OCI-LY1 (cell line): Measurements from ENCODE around the gene LMO3.

Source experiments
- H2AFZ ChIP-seq: fragments of 200-600 bp; sonication (generic), shearing (Covaris generic); 2 replicates; pipeline ENCODE4 v1.6.0; 2014; ENCODE audit warnings: antibody characterized with exemption, mild to moderate bottlenecking, low read length
- H3F3A ChIP-seq: fragments of 200-600 bp; sonication (generic), shearing (Covaris generic); 2 replicates; pipeline ENCODE4 v1.6.0; 2014; ENCODE audit warnings: mild to moderate bottlenecking, antibody characterized with exemption, low read length, moderate library complexity; ENCODE audit not compliant: insufficient read depth
- H3K27ac ChIP-seq: fragments of 200-600 bp; sonication (generic); 2 replicates; pipeline ENCODE4 v1.5.1; 2014; ENCODE audit warnings: low read length, mixed run types, mild to moderate bottlenecking, low read depth; ENCODE audit not compliant: poor library complexity, severe bottlenecking
- H3K27me3 ChIP-seq: fragments of 200-600 bp; sonication (generic); 2 replicates; pipeline ENCODE4 v1.6.0; 2014; ENCODE audit warnings: antibody characterized with exemption, mild to moderate bottlenecking, low read length, moderate library complexity; ENCODE audit not compliant: insufficient read depth
- H3K36me3 ChIP-seq: fragments of 200-600 bp; sonication (generic); 2 replicates; pipeline ENCODE4 v1.6.1; 2014; ENCODE audit warnings: mild to moderate bottlenecking, antibody characterized with exemption, low read length, moderate library complexity, mixed read lengths; ENCODE audit not compliant: insufficient read depth
- H3K4me1 ChIP-seq: fragments of 200-600 bp; sonication (generic); 2 replicates; pipeline ENCODE4 v1.5.1; 2014; ENCODE audit warnings: mild to moderate bottlenecking, low read length, moderate library complexity; ENCODE audit not compliant: insufficient read depth, severe bottlenecking
- H3K4me2 ChIP-seq: fragments of 200-600 bp; sonication (generic), shearing (Covaris generic); 2 replicates; pipeline ENCODE4 v1.6.1; 2014; ENCODE audit warnings: low read length
- H3K4me3 ChIP-seq: fragments of 200-600 bp; sonication (generic); 2 replicates; pipeline ENCODE4 v1.5.1; 2014; ENCODE audit warnings: low read length, low read depth, mild to moderate bottlenecking, mixed read lengths; ENCODE audit not compliant: poor library complexity, severe bottlenecking
- H3K79me2 ChIP-seq: fragments of 200-600 bp; shearing (Covaris generic); 2 replicates; pipeline ENCODE4 v1.6.1; 2016; ENCODE audit warnings: mixed run types, low read length, mixed read lengths; ENCODE audit not compliant: insufficient read depth
- H3K9ac ChIP-seq: fragments of 200-600 bp; sonication (generic), shearing (Covaris generic); 2 replicates; pipeline ENCODE4 v1.6.1; 2014; ENCODE audit warnings: mild to moderate bottlenecking, low read length, mixed read lengths
- H3K9me2 ChIP-seq: fragments of 200-600 bp; sonication (generic), shearing (Covaris generic); 2 replicates; pipeline ENCODE4 v1.6.1; 2014; ENCODE audit warnings: low read depth, mild to moderate bottlenecking, low read length, mixed read lengths
- H3K9me3 ChIP-seq: fragments of 200-600 bp; shearing (Covaris generic); 2 replicates; pipeline ENCODE4 v1.6.1; 2014; ENCODE audit warnings: low read length, mixed read lengths
- H4K20me1 ChIP-seq: fragments of 200-600 bp; sonication (generic), shearing (Covaris generic); 2 replicates; pipeline ENCODE4 v1.6.0; 2016; ENCODE audit warnings: mild to moderate bottlenecking, low read length; ENCODE audit not compliant: insufficient read depth
- CTCF ChIP-seq: fragments of 200-600 bp; sonication (generic), shearing (Covaris generic); IDR thresholded peaks from 2 replicates; pipeline ENCODE4 v1.5.1; 2017; ENCODE audit warnings: mild to moderate bottlenecking, antibody characterized with exemption, low read length, moderate library complexity, mixed read lengths
- EZH2 ChIP-seq: fragments of 200-600 bp; sonication (generic), shearing (Covaris generic); IDR thresholded peaks from 2 replicates; pipeline ENCODE4 v1.8.0; 2017; ENCODE audit warnings: borderline replicate concordance, mixed run types, mild to moderate bottlenecking, antibody characterized with exemption, low read length, moderate library complexity, mixed read lengths

Gene LMO3

DNA sequence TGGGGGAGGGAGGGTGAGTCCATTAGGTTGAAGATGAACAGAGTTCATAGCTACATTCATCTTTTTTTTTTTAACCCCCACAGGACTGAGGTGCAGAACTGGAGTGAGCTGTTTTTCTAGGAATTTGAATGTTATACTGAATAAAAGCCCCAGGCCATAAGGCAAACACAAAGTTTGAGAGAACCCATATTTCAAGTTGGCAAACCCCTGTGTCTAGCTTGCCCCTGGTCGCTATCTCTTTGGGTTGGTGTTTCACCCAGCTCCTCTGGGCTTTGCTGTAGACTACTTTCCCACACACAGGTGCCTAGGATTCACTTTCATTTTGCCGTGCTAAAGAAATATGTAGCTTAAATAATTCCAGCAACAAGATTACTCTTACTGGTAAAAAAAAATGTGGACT is 5.2 kb upstream of the LMO3 start:
- Histone ChIP-seq H2AFZ (no peak overlapping the region), H3K36me3 (no peaks in the 10 kb centered on the region), H3K9me3 (no peaks in the 10 kb centered on the region), H3K4me3 (peak overlapping the region; percentile 12), H3K9ac (peak overlapping the region; percentile 18; the same call in 1 of the 2 replicates), H3K79me2 (no peaks in the 10 kb centered on the region), H4K20me1 (no peaks in the 10 kb centered on the region), H3K27ac (peak overlapping the region; percentile 56), H3K9me2 (no peaks in the 10 kb centered on the region), H3F3A (no peaks in the 10 kb centered on the region), H3K27me3 (no peaks in the 10 kb centered on the region), H3K4me2 (peak overlapping the region; percentile 40), H3K4me1 (peaks cover 44% of the 10 kb centered on the region)
- TF ChIP-seq CTCF = no peak
- no peak for TF ChIP-seq EZH2

DNA sequence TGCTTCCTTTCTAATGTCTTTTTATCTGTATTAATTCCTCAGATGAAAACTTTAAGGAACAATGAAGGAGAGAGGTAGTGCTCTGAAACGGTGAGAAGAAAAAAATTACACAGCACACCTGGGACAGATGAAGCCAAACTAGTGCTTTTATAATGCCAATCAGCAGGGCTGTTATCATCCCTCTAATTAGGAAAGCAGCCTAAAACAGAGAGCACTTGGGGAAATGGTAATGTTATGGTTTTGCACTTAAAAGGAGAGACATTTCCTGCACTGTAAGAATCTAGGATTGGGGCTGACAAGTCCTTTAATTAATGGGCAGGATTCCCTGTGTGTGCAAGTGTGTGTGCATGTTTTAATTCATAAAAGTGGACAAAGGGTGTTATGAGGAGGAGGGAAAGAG is 4.8 kb upstream of the LMO3 start:
- H3K4me2 ChIP-seq = peak overlapping the region; percentile 40; the same call in 1 of the 2 replicates
- no peak for TF ChIP-seq EZH2
- TF ChIP-seq CTCF = no peak
- no peaks in the 10 kb centered on the region for H3F3A ChIP-seq
- no peaks in the 10 kb centered on the region for H3K36me3 ChIP-seq
- H3K9me3 ChIP-seq = no peaks in the 10 kb centered on the region
- H3K4me1 ChIP-seq = peaks cover 44% of the 10 kb centered on the region
- H4K20me1 ChIP-seq = no peaks in the 10 kb centered on the region
- H3K4me3 ChIP-seq = peak overlapping the region; percentile 12
- no peak overlapping the region; the same call in 1 of the 2 replicates for H3K9ac ChIP-seq
- no peak overlapping the region for H2AFZ ChIP-seq
- no peaks in the 10 kb centered on the region for H3K79me2 ChIP-seq
- H3K27me3 ChIP-seq = no peaks in the 10 kb centered on the region
- H3K9me2 ChIP-seq = no peaks in the 10 kb centered on the region
- peak overlapping the region; percentile 56 for H3K27ac ChIP-seq

DNA sequence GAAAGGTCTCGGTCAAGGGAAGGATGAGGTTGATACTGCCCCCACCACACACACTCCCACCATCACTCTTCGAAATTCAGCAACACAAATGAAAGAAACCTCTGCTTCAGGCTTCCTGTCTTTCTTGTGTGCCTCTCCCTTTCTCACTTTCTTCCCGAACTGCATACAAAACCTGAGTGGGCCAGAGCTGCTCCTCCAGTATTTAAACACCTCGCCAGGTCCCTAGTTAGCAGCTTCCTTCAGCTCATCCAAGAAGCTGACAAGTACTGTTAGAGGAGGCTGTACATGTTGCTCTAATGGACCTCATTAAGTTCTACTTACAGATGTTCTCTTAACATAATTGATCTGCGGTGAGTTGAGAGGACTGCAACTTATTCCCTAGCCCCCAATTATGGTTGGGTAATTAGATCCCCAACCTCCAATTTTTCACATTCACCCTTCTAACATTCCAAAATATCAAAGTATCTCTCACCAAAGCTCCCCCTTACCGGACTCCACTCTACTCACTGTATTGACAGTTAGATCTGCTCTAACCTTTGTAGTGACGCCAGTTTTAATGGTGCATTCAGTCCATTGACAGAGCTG is 4.1 kb upstream of the LMO3 start:
- no peak for TF ChIP-seq CTCF
- no peak for TF ChIP-seq EZH2
- no peaks in the 10 kb centered on the region for H4K20me1 ChIP-seq
- H2AFZ ChIP-seq = no peak overlapping the region
- peaks cover 44% of the 10 kb centered on the region for H3K4me1 ChIP-seq
- H3K9me2 ChIP-seq = no peaks in the 10 kb centered on the region
- peak overlapping the region; percentile 29 for H3K4me2 ChIP-seq
- H3K36me3 ChIP-seq = no peaks in the 10 kb centered on the region
- H3K27me3 ChIP-seq = no peaks in the 10 kb centered on the region
- no peaks in the 10 kb centered on the region for H3K9me3 ChIP-seq
- H3K9ac ChIP-seq = no peak overlapping the region; the same call in 1 of the 2 replicates
- H3K27ac ChIP-seq = peak overlapping the region; percentile 56
- H3K4me3 ChIP-seq = no peak overlapping the region
- no peaks in the 10 kb centered on the region for H3F3A ChIP-seq
- no peaks in the 10 kb centered on the region for H3K79me2 ChIP-seq
